Fibroblast of pulmonary artery (primary cell): ENCODE results near the gene PRUNE1.

Experiments
- DNase-seq: peaks from one replicate; pipeline ENCODE4 v3.0.0-alpha.2; 2010; ENCODE audit warnings: low read depth
- H3K4me3 ChIP-seq: replicated peaks from 2 replicates; pipeline ENCODE4 v1.5.1; 2011; ENCODE audit warnings: low read depth, mild to moderate bottlenecking, control low read depth, low read length, moderate library complexity
- CTCF ChIP-seq: IDR thresholded peaks from 2 replicates; pipeline ENCODE4 v1.5.1; 2011; ENCODE audit warnings: mild to moderate bottlenecking, control low read depth, low read length, inconsistent platforms; ENCODE audit errors: missing control alignments

PRUNE1 gene

GRCh38 chr1:151067185-151067584 is 58.9 kb downstream of the PRUNE1 start:
- TF ChIP-seq CTCF, result no peak
- DNase-seq, result no peak
- no peak overlapping the region for H3K4me3 ChIP-seq

- DNase-seq, result no peak
- no peak overlapping the region for H3K4me3 ChIP-seq
- no peak for TF ChIP-seq CTCF
Measured at GRCh38 chr1:151069103-151069486, 60.8 kb downstream of the PRUNE1 start.

- peak; percentile 82 for TF ChIP-seq CTCF
- H3K4me3 ChIP-seq, result peak within 1 kb of the TSS; percentile 93
- peak; percentile 99 for DNase-seq
Measured at GRCh38 chr1:151070474-151071276, 62.4 kb downstream of the PRUNE1 start, which contains the start of gene GABPB2. Gene GABPB2, plus strand, starts transcription at chr1:151070761. Its CDS starts 17,429 bp downstream, at chr1:151088190.

DNA sequence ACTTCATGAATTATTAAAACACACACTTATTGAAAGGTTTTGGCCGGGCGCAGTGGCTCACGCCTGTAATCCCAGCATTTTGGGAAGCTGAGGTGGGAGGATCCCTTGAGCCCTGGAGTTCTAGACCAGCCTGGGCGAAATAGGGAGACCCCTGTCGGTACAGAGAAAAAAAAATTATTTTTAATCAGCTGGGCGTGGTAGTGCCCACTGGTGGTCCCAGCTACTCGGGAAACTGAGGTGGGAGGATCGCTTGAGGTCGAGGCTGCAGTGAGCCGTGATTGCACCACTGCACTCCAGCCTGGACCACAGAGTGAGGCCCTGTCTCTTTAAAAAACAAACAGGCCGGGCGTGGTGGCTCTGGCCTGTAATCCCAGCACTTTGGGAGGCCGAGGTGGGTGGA is 64.0 kb downstream of the PRUNE1 start:
- TF ChIP-seq CTCF, result no peak
- no peak for DNase-seq
- no peak overlapping the region for H3K4me3 ChIP-seq
